H1 (cell line): ENCODE data around the gene STARD3NL. TPM values are rescaled to one million over a fixed set of nuclear protein-coding genes. Genes with fewer than 3 reads are reported as not detected.

ENCODE experiments used
- CTCF ChIA-PET: fragments of 300-600 bp; sonication (Branson Sonifier 250); formaldehyde crosslinking; loops from one replicate; lab custom pipeline; 2021; ENCODE audit not compliant: partially characterized antibody; lab: Charles Lee
- POLR2A ChIA-PET: fragments of 300-600 bp; sonication (Branson Sonifier 250); formaldehyde crosslinking; loops from one replicate; lab custom pipeline; 2021; ENCODE audit warnings: inconsistent platforms; ENCODE audit not compliant: partially characterized antibody; lab: Charles Lee
- DNase-seq, 2 experiments: peaks; one replicate each; pipeline versions ENCODE4 v3.0.0 to v3.0.0-alpha.2; 2010 to 2022; ENCODE audit warnings: low spot score in 2 of 2, low read depth in 1 of 2, mixed read lengths in 1 of 2
- FAIRE-seq: peaks from 2 replicates; lab custom pipeline; 2011; peaks lifted over from hg19 to GRCh38; lab: Jason Lieb, UNC
- H2AFZ ChIP-seq: 2 replicates; pipeline ENCODE4 v1.8.1; 2012; ENCODE audit warnings: low read length, inconsistent platforms
- H2AK5ac ChIP-seq: 2 replicates; pipeline ENCODE4 v1.6.1; 2013; ENCODE audit warnings: low read depth, low read length
- H2BK120ac ChIP-seq: replicated peaks from 2 replicates; pipeline ENCODE3; 2013; ENCODE audit warnings: low read depth, low read length, inconsistent platforms
- H2BK12ac ChIP-seq: 2 replicates; pipeline ENCODE4 v1.6.1; 2013; ENCODE audit warnings: low read depth, low read length
- H2BK15ac ChIP-seq: 2 replicates; pipeline ENCODE4 v1.6.1; 2013; ENCODE audit warnings: low read length
- H2BK20ac ChIP-seq: 2 replicates; pipeline ENCODE4 v1.6.1; 2013; ENCODE audit warnings: low read length
- H2BK5ac ChIP-seq: 2 replicates; pipeline ENCODE4 v1.6.1; 2013; ENCODE audit warnings: low read depth, low read length
- H3K14ac ChIP-seq: 2 replicates; pipeline ENCODE4 v1.6.1; 2013; ENCODE audit warnings: inconsistent platforms; ENCODE audit not compliant: insufficient read length
- H3K18ac ChIP-seq: 2 replicates; pipeline ENCODE4 v1.6.1; 2013; ENCODE audit warnings: low read length; ENCODE audit errors: extremely low read depth
- H3K23ac ChIP-seq: 2 replicates; pipeline ENCODE4 v1.6.1; 2013; ENCODE audit warnings: inconsistent platforms; ENCODE audit not compliant: insufficient read length
- H3K23me2 ChIP-seq: 2 replicates; pipeline ENCODE4 v1.6.1; 2013; ENCODE audit warnings: low read depth, low read length
- H3K27ac ChIP-seq: 2 replicates; pipeline ENCODE4 v1.6.1; 2011; ENCODE audit warnings: low read depth, low read length, inconsistent platforms
- H3K27me3 ChIP-seq, 4 experiments: replicated peaks in 1 of 4; 1 replicate in 1 of 4; 2 replicates in 3 of 4; pipeline versions ENCODE4 v1.6.1 to v1.8.1; 2011 to 2013; ENCODE audit warnings: low read length in 3 of 4, mild to moderate bottlenecking in 3 of 4, inconsistent platforms in 2 of 4, mixed read lengths in 2 of 4, moderate library complexity in 1 of 4; ENCODE audit not compliant: control insufficient read depth in 3 of 4, insufficient read depth in 3 of 4; ENCODE audit errors: extremely low read depth in 1 of 4
- H3K36me3 ChIP-seq, 4 experiments: 2 replicates each; pipeline versions ENCODE4 v1.6.1 to v1.8.1; 2011 to 2013; ENCODE audit warnings: mild to moderate bottlenecking in 4 of 4, low read length in 3 of 4, moderate library complexity in 2 of 4, control low read depth in 1 of 4, inconsistent platforms in 1 of 4; ENCODE audit not compliant: insufficient read depth in 4 of 4, control insufficient read depth in 2 of 4
- H3K4ac ChIP-seq: replicated peaks from 2 replicates; pipeline ENCODE3; 2013; ENCODE audit warnings: low read length, low read depth, mixed read lengths, inconsistent platforms; ENCODE audit not compliant: insufficient read length
- H3K4me1 ChIP-seq, 4 experiments: replicated peaks in 1 of 4; 1 replicate in 1 of 4; 2 replicates in 3 of 4; pipeline versions ENCODE4 v1.6.1 to v1.8.1; 2011 to 2013; ENCODE audit warnings: low read length in 3 of 4, inconsistent platforms in 2 of 4, mixed read lengths in 1 of 4; ENCODE audit not compliant: insufficient read depth in 4 of 4, control insufficient read depth in 3 of 4
- H3K4me2 ChIP-seq, 2 experiments: 2 replicates each; pipeline versions ENCODE4 v1.6.1 to v1.8.1; 2011 to 2013; ENCODE audit warnings: low read depth in 2 of 2, low read length in 2 of 2, control low read depth in 1 of 2, inconsistent platforms in 1 of 2, mild to moderate bottlenecking in 1 of 2; ENCODE audit not compliant: insufficient read depth in 1 of 2
- H3K4me3 ChIP-seq, 4 experiments: fragments of 200-600, 300-600 bp in 1 of 4; sonication (generic), shearing (Covaris generic), sonication (Bioruptor Twin) in 1 of 4; 2 replicates each; pipeline versions ENCODE4 v1.5.1 to v1.8.1; 2011 to 2016; ENCODE audit warnings: low read length in 4 of 4, low read depth in 3 of 4, control low read depth in 2 of 4, inconsistent platforms in 2 of 4, mild to moderate bottlenecking in 2 of 4, mixed read lengths in 1 of 4, moderate library complexity in 1 of 4; ENCODE audit not compliant: insufficient read depth in 2 of 4; ENCODE audit errors: extremely low read depth in 1 of 4
- H3K56ac ChIP-seq: replicated peaks from 2 replicates; pipeline ENCODE3; 2013; ENCODE audit warnings: low read depth, mild to moderate bottlenecking, mixed read lengths, low read length, inconsistent platforms; ENCODE audit not compliant: insufficient read length
- H3K79me1 ChIP-seq: 2 replicates; pipeline ENCODE4 v1.6.1; 2013; ENCODE audit warnings: low read depth, low read length, control low read depth
- H3K79me2 ChIP-seq, 2 experiments: 2 replicates each; pipeline versions ENCODE4 v1.6.1 to v1.8.1; 2012 to 2013; ENCODE audit warnings: low read length in 2 of 2, mild to moderate bottlenecking in 2 of 2, inconsistent platforms in 1 of 2; ENCODE audit not compliant: insufficient read depth in 2 of 2, control insufficient read depth in 1 of 2
- H3K9ac ChIP-seq, 4 experiments: replicated peaks in 1 of 4; 1 replicate in 1 of 4; 2 replicates in 3 of 4; pipeline versions ENCODE4 v1.6.1 to v1.8.1; 2011 to 2013; ENCODE audit warnings: low read depth in 3 of 4, low read length in 3 of 4, control low read depth in 2 of 4, mild to moderate bottlenecking in 2 of 4, moderate library complexity in 2 of 4, inconsistent platforms in 1 of 4; ENCODE audit errors: extremely low read depth in 1 of 4
- H3K9me3 ChIP-seq, 2 experiments: 2 replicates each; pipeline versions ENCODE4 v1.6.1 to v1.8.1; 2012 to 2013; ENCODE audit warnings: mild to moderate bottlenecking in 2 of 2, moderate library complexity in 2 of 2, control low read depth in 1 of 2, inconsistent platforms in 1 of 2, low read depth in 1 of 2, low read length in 1 of 2, mixed read lengths in 1 of 2; ENCODE audit not compliant: insufficient read depth in 2 of 2
- H4K20me1 ChIP-seq, 2 experiments: replicated peaks in 1 of 2; 2 replicates each; pipeline versions ENCODE3 to v1.8.1; 2011 to 2013; ENCODE audit warnings: inconsistent platforms in 2 of 2, low read length in 2 of 2, mild to moderate bottlenecking in 1 of 2; ENCODE audit not compliant: insufficient read depth in 2 of 2, control insufficient read depth in 1 of 2
- H4K5ac ChIP-seq: 2 replicates; pipeline ENCODE4 v1.6.1; 2013; ENCODE audit warnings: low read length, low read depth, mixed read lengths, inconsistent platforms; ENCODE audit not compliant: insufficient read length
- H4K8ac ChIP-seq: 2 replicates; pipeline ENCODE4 v1.8.0; 2013; ENCODE audit warnings: mild to moderate bottlenecking, moderate library complexity, low read length, inconsistent platforms; ENCODE audit not compliant: insufficient read depth; ENCODE audit errors: extremely low read depth
- H4K91ac ChIP-seq: replicated peaks from 2 replicates; pipeline ENCODE3; 2013; ENCODE audit warnings: low read length, mixed read lengths, inconsistent platforms; ENCODE audit not compliant: insufficient read length
- CBX8 ChIP-seq: fragments of 300-800, 300-1000 bp; sonication (generic); IDR thresholded peaks from 2 replicates; pipeline ENCODE4 v1.7.1; 2016; ENCODE audit warnings: low read depth, low read length, borderline replicate concordance
- EZH2 ChIP-seq: fragments of 200-600 bp; sonication (generic); IDR thresholded peaks from 2 replicates; pipeline ENCODE4 v1.7.1; 2012; ENCODE audit warnings: low read depth, mild to moderate bottlenecking, moderate library complexity, low read length, inconsistent platforms; ENCODE audit not compliant: severe bottlenecking
- HDAC6 ChIP-seq: IDR thresholded peaks from one replicate; pipeline ENCODE4 v1.7.1; 2012; ENCODE audit warnings: low read depth, mild to moderate bottlenecking, inconsistent platforms, low read length, moderate library complexity
- NANOG ChIP-seq: IDR thresholded peaks from 2 replicates; pipeline ENCODE4 v1.6.1; 2011; ENCODE audit warnings: low read length, low read depth, mild to moderate bottlenecking, inconsistent platforms; ENCODE audit not compliant: insufficient read depth, poor library complexity, severe bottlenecking
- PHF8 ChIP-seq: fragments of 200-600 bp; sonication (generic); conservative IDR thresholded peaks from 2 replicates; pipeline ENCODE4 v1.7.1; 2012; ENCODE audit warnings: low read depth, mild to moderate bottlenecking, inconsistent platforms, low read length, moderate library complexity
- RNF2 ChIP-seq: fragments of 200-900, 300-1000 bp; sonication (generic); IDR thresholded peaks from 2 replicates; pipeline ENCODE4 v1.7.1; 2016; ENCODE audit warnings: borderline replicate concordance, low read depth, mild to moderate bottlenecking, antibody characterized with exemption, low read length; ENCODE audit not compliant: poor library complexity, severe bottlenecking; ENCODE audit errors: missing control alignments
- SAP30 ChIP-seq: fragments of 300-600 bp; sonication (generic); IDR thresholded peaks from 2 replicates; pipeline ENCODE4 v1.7.1; 2012; ENCODE audit warnings: low read length, moderate library complexity, mild to moderate bottlenecking, inconsistent platforms; ENCODE audit not compliant: insufficient read depth, insufficient replicate concordance
- SIRT6 ChIP-seq: IDR thresholded peaks from one replicate; pipeline ENCODE4 v1.7.1; 2012; ENCODE audit warnings: low read length, inconsistent platforms
- ZNF274 ChIP-seq: IDR thresholded peaks from 2 replicates; pipeline ENCODE4 v1.7.0; 2012; ENCODE audit warnings: low read length, borderline replicate concordance; ENCODE audit errors: extremely low read depth
- WGBS, 2 experiments: shearing (Covaris generic) in 1 of 2; methylation state at CpG; one replicate each; pipeline versions ENCODE4 v1.1.6 to v1.1.7; 2013 to 2015; ENCODE audit warnings: low lambda C conversion rate in 2 of 2, mixed read lengths in 2 of 2, inconsistent platforms in 1 of 2, low coverage in 1 of 2, missing lambda C conversion rate in 1 of 2; ENCODE audit not compliant: insufficient replicate concordance in 2 of 2, insufficient coverage in 1 of 2, insufficient read length in 1 of 2; ENCODE audit errors: extremely low coverage in 1 of 2, missing lambda C conversion rate in 1 of 2; 5-methylcytosine and 5-hydroxymethylcytosine counted together
- polyA plus RNA-seq, 7 experiments: library from polyadenylated mRNA; depleted of rRNA in 3 of 7; stranded (reverse) in 5 of 7; unstranded in 2 of 7; fragments of >200 nt in 5 of 7; fragments of 200-250 nt in 2 of 7; gene quantifications; 1 replicate in 5 of 7; 2 replicates in 1 of 7; 4 replicates in 1 of 7; pipeline versions ENCODE4 v1.2.1 to v1.2.3, GENCODE V29; 2011 to 2013; ENCODE audit warnings: missing spikeins in 2 of 7, mixed read lengths in 2 of 7
- total RNA-seq: library from RNA; stranded (reverse); fragmentation: NEBNext Ultra II Directional; extraction: Animal tissue kit (Norgen Biotek cat#: 25700); gene quantifications from 2 replicates; pipeline ENCODE4 v1.2.1, GENCODE V29; 2021
- TF ChIP-seq, protein P1 (sequence below): IDR thresholded peaks from 2 replicates; pipeline ENCODE4 v1.6.1; 2012; ENCODE audit warnings: inconsistent platforms

Gene STARD3NL
- total and polyA plus RNA-seq, 2 of the 8 experiments (the other 6 are each of a cell fraction or from before 2014, with no cell fraction given), result 27.1 to 40.5 TPM

DNA sequence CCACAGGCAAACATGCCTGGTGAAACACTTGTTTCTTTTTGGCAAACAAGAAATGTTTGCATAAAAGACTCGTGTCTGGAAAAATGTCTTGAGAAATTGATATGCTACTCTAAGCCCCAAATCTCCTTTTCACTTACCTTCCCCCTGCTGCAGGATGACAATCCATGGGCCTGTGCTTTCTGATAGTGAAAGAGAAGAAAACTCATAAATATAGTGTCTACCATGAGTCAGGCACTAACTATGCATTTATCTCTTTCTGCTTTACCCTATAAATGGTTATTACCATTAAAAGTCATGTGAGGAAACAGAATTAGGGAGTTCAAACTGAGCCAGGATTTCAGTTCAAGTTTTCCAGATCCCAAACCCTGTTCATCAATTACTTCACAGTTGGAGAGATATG lies 102.0 kb downstream of the STARD3NL start:
- no peak overlapping the region for H4K5ac ChIP-seq
- H3K23ac ChIP-seq, result no peak overlapping the region
- H3K9ac ChIP-seq, result no peak overlapping the region
- POLR2A ChIA-PET, result no interaction called here
- no peak overlapping the region for H2AK5ac ChIP-seq
- peaks cover 0 to 5% (median 0%) of the 10 kb centered on the region in 4 experiments; a peak in 1 of 7 replicates for H3K4me1 ChIP-seq
- no peak overlapping the region for H2AFZ ChIP-seq
- no peak for DNase-seq
- H2BK20ac ChIP-seq, result no peak overlapping the region
- no peak overlapping the region for H2BK12ac ChIP-seq
- H3K18ac ChIP-seq, result no peak overlapping the region
- no peak overlapping the region for H2BK120ac ChIP-seq
- H3K4me3 ChIP-seq, result no peak overlapping the region
- TF ChIP-seq NANOG (no peak), HDAC6 (no peak), EZH2 (no peak), RNF2 (no peak), CBX8 (no peak), SIRT6 (no peak), PHF8 (no peak), SAP30 (no peak), ZNF274 (no peak)
- TF ChIP-seq, protein P1, sequence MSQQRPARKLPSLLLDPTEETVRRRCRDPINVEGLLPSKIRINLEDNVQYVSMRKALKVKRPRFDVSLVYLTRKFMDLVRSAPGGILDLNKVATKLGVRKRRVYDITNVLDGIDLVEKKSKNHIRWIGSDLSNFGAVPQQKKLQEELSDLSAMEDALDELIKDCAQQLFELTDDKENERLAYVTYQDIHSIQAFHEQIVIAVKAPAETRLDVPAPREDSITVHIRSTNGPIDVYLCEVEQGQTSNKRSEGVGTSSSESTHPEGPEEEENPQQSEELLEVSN, result no peak
- TF ChIP-seq, all 59 proteins: peak for 0
- H2BK5ac ChIP-seq, result no peak overlapping the region
- H3K9me3 ChIP-seq, result no peaks in the 10 kb centered on the region
- H4K8ac ChIP-seq, result no peak overlapping the region
- H3K23me2 ChIP-seq, result no peaks in the 10 kb centered on the region
- no peaks in the 10 kb centered on the region for H3K79me2 ChIP-seq
- no peaks in the 10 kb centered on the region for H3K36me3 ChIP-seq
- WGBS, 2 experiments, result 72% methylated on average over 1 of the region's 1 CpG; no CpG with 5 or more reads in 1 of the 2 experiments
- FAIRE-seq, result no peak
- no peak overlapping the region for H4K91ac ChIP-seq
- H4K20me1 ChIP-seq, result no peaks in the 10 kb centered on the region
- H2BK15ac ChIP-seq, result no peak overlapping the region
- no peak overlapping the region for H3K27ac ChIP-seq
- no peak overlapping the region for H3K56ac ChIP-seq
- H3K79me1 ChIP-seq, result no peaks in the 10 kb centered on the region
- H3K4me2 ChIP-seq, result no peak overlapping the region
- H3K4ac ChIP-seq, result no peak overlapping the region
- no peaks in the 10 kb centered on the region for H3K27me3 ChIP-seq
- no peak overlapping the region for H3K14ac ChIP-seq
- CTCF ChIA-PET, result no interaction called here
